NCI-H2227 (cell line): Measurements from ENCODE around the gene BANF2.

Source experiments
- DNase-seq: peaks from one replicate; lab custom pipeline; 2025; ENCODE audit not compliant: unreplicated experiment; lab: John Stamatoyannopoulos, UW

The BANF2 gene

DNA sequence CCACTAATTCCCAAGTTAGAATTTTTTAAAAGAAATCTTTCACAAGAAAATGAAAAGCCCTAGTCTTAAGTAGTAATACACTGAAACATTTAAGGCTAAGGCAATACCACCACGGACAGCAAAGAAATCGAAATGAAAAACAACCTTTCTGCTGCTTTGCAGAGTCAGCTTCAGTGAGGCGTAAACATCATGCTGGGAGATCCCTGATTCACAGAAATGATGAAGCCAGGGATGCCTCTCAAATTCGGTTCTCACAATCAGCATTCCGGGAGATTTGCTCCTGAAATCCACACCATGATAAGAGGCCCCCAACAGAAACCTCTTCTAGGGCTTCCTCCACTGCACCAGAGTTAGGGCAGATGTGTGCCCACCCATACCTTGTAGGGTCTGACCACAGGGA, 36.3 kb upstream of the BANF2 start:
- no peak for DNase-seq

DNA sequence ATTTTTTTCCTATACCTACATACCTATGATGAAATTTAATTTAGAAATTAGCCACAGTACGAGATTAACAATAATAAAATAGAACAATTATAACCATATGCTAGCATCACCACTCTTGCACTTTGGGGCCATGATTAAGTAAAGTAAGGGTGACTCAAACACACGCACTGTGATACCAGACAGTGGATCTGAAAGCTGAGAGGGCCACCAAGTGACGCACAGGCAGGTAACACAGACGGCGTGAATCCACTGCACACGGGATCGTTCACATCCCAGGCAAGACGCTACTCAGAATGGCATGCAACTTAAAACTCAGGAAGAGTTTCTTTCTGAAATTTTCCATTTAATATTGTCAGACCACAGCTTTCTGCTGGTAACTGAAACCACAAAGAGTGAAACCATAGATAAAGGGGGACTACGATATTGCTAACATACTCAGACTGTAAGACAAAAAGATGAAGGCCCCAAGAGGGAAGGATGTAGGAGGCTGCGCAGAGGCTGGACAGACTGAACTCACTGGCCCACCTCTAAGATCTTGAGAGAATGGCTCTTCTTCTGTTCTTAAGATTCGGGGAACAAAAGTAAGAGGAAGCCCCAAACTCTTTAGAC, 35.6 kb upstream of the BANF2 start:
- no peak for DNase-seq

GRCh38 chr20:17665756-17666155, 34.0 kb upstream of the BANF2 start:
- no peak for DNase-seq

- DNase-seq: no peak
Measured at GRCh38 chr20:17666481-17666880, 33.3 kb upstream of the BANF2 start.

DNA sequence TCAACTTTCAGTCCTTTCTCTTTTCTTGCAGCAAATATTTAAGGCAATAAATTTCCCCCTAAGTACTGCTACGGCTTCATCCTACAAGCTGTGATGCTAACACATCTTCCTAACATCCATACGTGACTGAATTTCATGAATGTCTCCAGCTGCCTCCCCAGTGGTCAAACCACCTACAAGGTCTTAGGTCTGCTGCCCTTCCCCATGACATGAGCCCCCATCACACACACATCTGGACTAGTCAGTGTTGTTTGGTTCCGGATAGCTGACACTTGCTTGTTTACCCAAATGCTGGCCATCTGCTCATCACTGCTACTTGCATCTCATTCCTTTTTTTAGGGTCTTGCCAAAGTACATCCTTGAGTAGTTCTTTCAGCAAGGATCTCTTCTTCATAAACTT, 32.3 kb upstream of the BANF2 start:
- no peak for DNase-seq

- DNase-seq: no peak
Measured at GRCh38 chr20:17668432-17668831, 31.3 kb upstream of the BANF2 start.

DNA sequence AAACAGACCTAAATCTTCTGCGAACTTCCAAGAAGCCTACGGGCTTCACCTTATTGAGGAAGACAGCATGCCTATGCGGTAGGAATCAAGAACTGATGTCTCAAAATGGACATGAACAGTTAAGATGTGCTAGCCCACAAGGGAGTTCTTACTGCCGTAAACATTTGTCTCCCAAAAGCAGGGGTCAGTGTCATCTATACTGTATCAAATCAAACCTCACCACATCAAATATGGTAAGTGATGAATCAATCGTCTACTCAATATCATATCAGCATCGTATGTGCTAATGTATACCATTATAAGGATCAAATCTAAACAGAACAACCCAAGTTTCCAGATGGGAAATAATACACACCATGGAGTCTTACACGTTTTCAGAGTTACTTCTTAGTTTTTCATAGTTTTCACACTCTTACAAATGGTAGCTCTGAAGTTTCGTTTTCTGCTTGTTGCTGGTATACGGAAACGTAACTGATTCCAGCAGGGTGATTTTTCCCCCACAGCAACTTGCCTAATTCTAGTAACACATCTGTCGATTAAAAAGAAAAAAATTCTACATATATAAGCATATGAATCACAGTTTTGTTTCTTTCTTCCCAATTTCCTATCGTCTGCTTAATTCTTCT, 30.3 kb upstream of the BANF2 start:
- DNase-seq: no peak

DNA sequence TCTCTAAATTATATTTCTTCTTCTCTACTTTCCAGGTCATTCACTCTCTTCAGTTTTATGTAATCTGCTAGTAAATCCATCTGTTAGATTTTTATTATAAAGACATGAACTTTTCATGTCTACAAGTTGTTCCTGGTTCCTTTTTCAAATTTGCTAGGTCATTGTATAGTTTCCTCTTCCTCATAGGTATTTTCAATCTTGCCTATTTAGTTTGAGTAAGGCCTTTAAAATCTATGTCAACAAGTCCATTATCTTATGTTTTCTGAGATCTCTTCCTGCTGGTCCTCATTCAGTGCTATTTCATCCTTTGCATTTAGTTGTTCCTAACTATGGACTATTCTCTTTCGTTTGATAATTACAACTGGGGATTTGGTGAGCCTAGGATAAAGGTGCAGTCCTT, 28.8 kb upstream of the BANF2 start:
- DNase-seq: no peak

DNA sequence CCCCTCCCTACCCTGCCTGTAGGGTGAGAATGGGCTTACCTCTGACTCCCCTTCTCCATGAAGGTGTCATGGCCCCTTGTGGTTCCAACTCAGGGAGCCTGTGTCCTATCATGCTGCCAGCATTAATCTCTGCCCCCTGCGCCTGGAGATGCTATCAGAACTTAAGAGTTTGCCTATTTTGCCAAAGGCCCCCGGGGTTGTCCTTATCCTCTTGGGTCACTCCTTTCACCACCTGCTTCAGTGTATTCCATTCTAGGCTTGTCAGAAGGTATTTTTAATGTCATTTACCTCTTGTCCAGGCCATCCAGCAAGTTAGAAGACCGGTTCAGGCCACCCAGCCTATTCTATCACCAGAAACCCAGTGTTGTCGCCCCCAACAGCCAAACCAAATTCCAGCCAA, 28.2 kb upstream of the BANF2 start:
- DNase-seq: no peak

GRCh38 chr20:17673084-17673483, 26.7 kb upstream of the BANF2 start:
- DNase-seq: no peak

- DNase-seq: no peak
Measured at GRCh38 chr20:17674722-17675518, 24.8 kb upstream of the BANF2 start.

DNA sequence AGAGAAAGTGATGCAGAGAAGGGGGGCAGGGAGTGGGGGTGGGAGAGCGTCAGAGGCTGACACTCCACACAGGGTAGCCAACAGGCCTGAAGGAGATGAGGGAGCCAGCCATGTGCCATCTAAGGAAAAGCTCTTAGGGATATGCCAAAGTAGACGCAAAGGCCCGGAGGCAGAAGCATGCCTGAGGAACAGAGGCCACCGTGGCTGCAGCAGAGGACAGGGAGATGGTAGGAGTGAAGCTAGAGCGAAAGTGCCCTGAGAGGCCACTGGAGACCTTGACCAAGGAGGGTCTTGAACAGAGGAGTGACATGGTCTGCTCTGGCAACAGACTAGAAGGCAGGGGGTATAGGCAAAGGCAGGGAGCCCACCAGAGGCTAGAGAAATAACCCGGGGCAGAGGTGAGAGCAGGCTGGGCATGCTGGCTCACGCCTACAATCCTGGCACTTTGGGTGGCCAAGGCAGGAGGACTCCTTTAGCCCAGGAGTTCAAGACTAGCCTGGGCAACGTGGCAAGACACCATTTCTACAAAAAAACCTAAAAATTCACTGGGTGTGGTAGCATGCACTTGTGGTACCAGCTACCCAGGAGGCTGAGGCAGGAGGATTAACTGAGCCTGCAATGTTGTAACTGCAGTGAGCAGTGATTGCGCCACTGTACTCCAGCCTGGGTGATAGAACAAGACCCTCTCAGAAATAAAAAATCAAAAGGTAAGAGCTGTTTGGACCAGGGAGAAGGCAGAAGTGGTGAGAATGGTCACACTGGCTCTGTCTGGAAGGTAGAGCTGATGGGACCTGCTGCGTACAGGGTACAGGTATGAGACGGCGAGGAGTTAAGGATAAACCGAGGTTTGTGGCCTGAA, 24.0 kb upstream of the BANF2 start:
- no peak for DNase-seq

- no peak for DNase-seq
Measured at GRCh38 chr20:17676378-17676759, 23.4 kb upstream of the BANF2 start.

DNA sequence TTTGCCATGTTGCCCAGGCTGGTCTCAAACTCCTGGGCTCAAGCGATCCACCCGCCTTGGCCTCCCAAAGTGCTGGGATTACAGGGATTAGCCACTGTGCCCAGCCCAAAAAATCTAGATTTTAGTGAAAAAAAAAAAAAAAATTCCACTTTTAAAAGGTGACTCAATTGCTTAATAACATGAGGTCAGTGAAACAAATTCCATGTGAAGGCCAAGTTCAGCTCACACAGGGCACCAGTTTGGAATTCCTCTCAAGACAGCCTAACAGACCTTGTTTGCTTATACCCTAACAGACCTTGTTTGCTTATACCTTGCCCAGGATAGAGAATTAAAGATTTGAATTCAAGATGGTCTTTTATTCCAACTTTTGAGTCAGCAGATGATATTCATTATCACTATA, 22.8 kb upstream of the BANF2 start:
- DNase-seq: no peak

DNA sequence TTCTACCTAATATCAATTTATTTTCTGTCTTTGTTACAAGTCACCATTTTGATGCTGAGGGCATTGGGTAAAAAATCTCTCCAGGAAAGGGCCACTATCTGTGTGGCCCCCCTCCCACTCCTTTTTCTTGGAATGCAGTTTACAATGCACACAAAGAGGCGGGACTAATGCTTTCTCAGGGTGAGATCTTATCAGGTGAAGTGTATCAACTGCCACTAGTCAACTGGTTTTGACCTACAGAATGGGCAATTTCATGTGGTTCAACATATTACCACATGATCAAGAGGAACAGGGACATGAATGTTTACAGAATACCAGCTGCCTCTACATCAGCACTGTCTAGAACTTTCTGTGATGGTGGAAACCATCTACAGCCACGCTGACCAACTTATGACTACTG, 21.5 kb upstream of the BANF2 start:
- DNase-seq: no peak

DNA sequence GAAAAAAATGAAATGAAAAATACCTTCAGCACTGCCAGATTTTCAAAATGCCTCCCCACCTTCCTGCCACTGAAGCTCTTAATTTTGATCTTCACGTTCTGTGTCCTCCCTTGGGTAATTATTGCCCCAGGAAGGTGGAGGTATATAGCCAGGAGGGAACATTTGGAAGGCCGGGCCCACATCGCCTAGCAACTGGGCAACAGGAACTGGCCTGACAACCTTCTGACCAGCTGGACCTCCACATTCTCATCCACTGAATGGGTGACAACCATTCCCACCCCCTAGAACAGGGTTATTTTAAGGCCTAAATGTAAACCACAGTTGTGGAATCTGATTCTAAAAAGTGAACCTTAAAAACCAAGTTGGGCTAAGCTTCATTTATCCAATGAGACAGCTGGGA, 20.9 kb upstream of the BANF2 start:
- DNase-seq: no peak

DNA sequence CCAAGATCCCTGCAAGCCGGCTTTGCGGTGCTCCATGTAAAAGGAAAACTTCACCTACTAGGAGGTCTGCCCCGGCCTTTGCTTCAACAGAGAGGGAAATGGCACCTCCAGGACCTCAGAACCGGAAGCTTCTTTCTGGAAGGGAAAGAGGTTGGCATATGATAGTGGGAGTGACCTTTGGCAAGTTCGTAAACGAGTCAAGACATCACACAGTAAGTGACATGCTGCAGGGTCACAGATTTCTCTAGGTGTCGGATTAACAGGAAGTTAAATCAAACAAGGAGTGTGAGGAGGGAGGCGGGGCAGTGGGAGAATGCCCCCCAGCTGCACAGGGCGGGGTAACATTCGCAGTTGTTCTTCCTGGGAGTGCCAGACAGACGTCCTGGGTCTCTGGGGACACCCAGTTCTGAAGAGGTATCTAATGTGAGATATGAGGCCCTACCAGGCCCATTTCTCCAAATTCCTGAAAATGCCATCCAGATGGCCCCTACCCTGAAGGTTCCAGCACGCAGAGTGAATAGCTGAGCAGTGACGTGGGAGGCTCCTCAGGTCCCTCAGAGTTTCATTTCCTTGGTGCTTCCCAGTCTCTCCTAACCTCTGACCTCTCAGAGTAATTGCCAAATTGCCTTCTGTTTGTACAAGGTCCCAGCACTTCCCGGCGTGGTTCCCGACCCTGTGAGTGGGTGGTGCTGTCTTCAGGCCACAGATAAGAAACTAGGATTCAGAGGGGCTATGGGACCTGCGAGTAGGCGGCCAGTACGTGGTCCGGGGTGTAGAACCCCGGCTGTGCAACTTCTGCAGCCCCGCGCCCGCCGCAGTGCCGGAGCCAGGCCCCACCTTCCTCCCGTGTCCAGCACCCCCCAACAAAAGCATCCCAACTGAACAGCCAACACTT, 19.6 kb upstream of the BANF2 start:
- DNase-seq: peak; percentile 17

GRCh38 chr20:17680836-17681725, 18.7 kb upstream of the BANF2 start:
- peak; percentile 83 for DNase-seq

- no peak for DNase-seq
Measured at GRCh38 chr20:17681726-17682102, 18.1 kb upstream of the BANF2 start.
